HCT116 (cell line): ENCODE data around the gene ETDC. TPM values are rescaled to one million over a fixed set of nuclear protein-coding genes. Genes with fewer than 3 reads are reported as not detected.

Experiments used
- ATAC-seq: fragments of 200-7000 bp; cut with Tn5 transposase; 2 replicates; pipeline ENCODE4 v1.9.1; 2020; ENCODE audit warnings: mild to moderate bottlenecking, moderate library complexity
- BruUV-seq: library from RNA; stranded (reverse); fragments of 400-500 nt; replicated peaks from 2 replicates; lab custom pipeline; 2021; lab: Mats Ljungman, UMichigan
- CTCF ChIA-PET: fragments of 300-600 bp; sonication (Branson Sonifier 250); formaldehyde crosslinking; loops from one replicate; lab custom pipeline; 2021; ENCODE audit warnings: antibody characterized with exemption; lab: Charles Lee
- POLR2A ChIA-PET: fragments of 300-600, 350-600 bp; sonication (Branson Sonifier 250); formaldehyde crosslinking; loops from one replicate; lab custom pipeline; 2021; ENCODE audit warnings: antibody characterized with exemption; lab: Charles Lee
- RAD21 ChIA-PET, 2 experiments: fragments of 300-600 bp; sonication (Branson Sonifier 250); formaldehyde crosslinking; loops; one replicate each; lab custom pipeline; 2023; ENCODE audit warnings: low total read pairs in 2 of 2; ENCODE audit not compliant: uncharacterized antibody in 2 of 2, unreplicated experiment in 2 of 2, low non-redundant PET in 1 of 2; lab: Charles Lee
- DNase-seq: peaks from one replicate; pipeline ENCODE4 v3.0.0-alpha.2; 2010; ENCODE audit warnings: low read depth, low spot score
- H2AFZ ChIP-seq: fragments of 200-600 bp; shearing (Covaris generic), sonication (generic); 2 replicates; pipeline ENCODE4 v1.6.1; 2017; ENCODE audit warnings: low read depth, mixed run types, mixed read lengths, antibody characterized with exemption, low read length; ENCODE audit not compliant: poor library complexity, severe bottlenecking
- H3K27ac ChIP-seq: 2 replicates; pipeline ENCODE4 v1.5.1; 2012; ENCODE audit warnings: low read depth, low read length
- H3K27me3 ChIP-seq: fragments of 200-600 bp; sonication (generic); 2 replicates; pipeline ENCODE4 v1.6.1; 2016; ENCODE audit warnings: mixed run types, low read length, mixed read lengths; ENCODE audit not compliant: insufficient read depth
- H3K36me3 ChIP-seq, 2 experiments: fragments of 200-500 bp in 1 of 2; fragments of 200-600 bp in 1 of 2; sonication (Bioruptor generic) in 1 of 2; sonication (generic) in 1 of 2; 2 replicates each; pipeline versions ENCODE4 v1.5.1 to v1.6.1; 2014 to 2016; ENCODE audit warnings: low read length in 2 of 2, inconsistent platforms in 1 of 2, mixed read lengths in 1 of 2, mixed run types in 1 of 2; ENCODE audit not compliant: insufficient read depth in 2 of 2, control insufficient read depth in 1 of 2
- H3K4me1 ChIP-seq, 2 experiments: fragments of 200-600 bp in 1 of 2; sonication (generic) in 1 of 2; 2 replicates each; pipeline versions ENCODE4 v1.5.1 to v1.6.1; 2012 to 2017; ENCODE audit warnings: low read length in 2 of 2, inconsistent platforms in 1 of 2, mild to moderate bottlenecking in 1 of 2, mixed read lengths in 1 of 2, mixed run types in 1 of 2, moderate library complexity in 1 of 2; ENCODE audit not compliant: insufficient read depth in 2 of 2, control insufficient read depth in 1 of 2
- H3K4me2 ChIP-seq: fragments of 200-600 bp; sonication (generic); 2 replicates; pipeline ENCODE4 v1.6.1; 2017; ENCODE audit warnings: mixed run types, low read length, mixed read lengths
- H3K4me3 ChIP-seq, 2 experiments: fragments of 200-600 bp in 1 of 2; sonication (generic) in 1 of 2; replicated peaks in 1 of 2; 2 replicates each; pipeline ENCODE4 v1.5.1; 2011 to 2016; ENCODE audit warnings: low read length in 2 of 2, control low read depth in 1 of 2, low read depth in 1 of 2, mild to moderate bottlenecking in 1 of 2, mixed read lengths in 1 of 2, mixed run types in 1 of 2
- H3K79me2 ChIP-seq: fragments of 200-600 bp; sonication (generic); 2 replicates; pipeline ENCODE4 v1.6.1; 2017; ENCODE audit warnings: mild to moderate bottlenecking, mixed run types, low read length, moderate library complexity, mixed read lengths; ENCODE audit not compliant: insufficient read depth
- H3K9ac ChIP-seq: fragments of 200-600 bp; sonication (generic); 2 replicates; pipeline ENCODE4 v1.6.1; 2016; ENCODE audit warnings: low read length, mixed read lengths
- H3K9me2 ChIP-seq: fragments of 200-600 bp; sonication (generic), shearing (Covaris generic); 2 replicates; pipeline ENCODE4 v1.6.1; 2017; ENCODE audit warnings: mixed run types, mild to moderate bottlenecking, moderate library complexity; ENCODE audit not compliant: insufficient read depth
- H3K9me3 ChIP-seq, 2 experiments: fragments of 200-500 bp in 1 of 2; fragments of 200-600 bp in 1 of 2; sonication (Bioruptor generic) in 1 of 2; sonication (generic) in 1 of 2; 2 replicates each; pipeline ENCODE4 v1.6.1; 2014 to 2017; ENCODE audit warnings: low read length in 2 of 2, mixed read lengths in 2 of 2, inconsistent platforms in 1 of 2, low read depth in 1 of 2, mild to moderate bottlenecking in 1 of 2, mixed run types in 1 of 2, moderate library complexity in 1 of 2; ENCODE audit not compliant: control insufficient read depth in 1 of 2, insufficient read depth in 1 of 2
- H4K20me1 ChIP-seq: fragments of 200-600 bp; sonication (generic), shearing (Covaris generic); 2 replicates; pipeline ENCODE4 v1.6.1; 2017; ENCODE audit warnings: mixed run types, mild to moderate bottlenecking, moderate library complexity; ENCODE audit not compliant: insufficient read depth
- ATF3 ChIP-seq: IDR thresholded peaks from 2 replicates; pipeline ENCODE4 v1.6.1; 2012
- CBX3 ChIP-seq: IDR thresholded peaks from 2 replicates; pipeline ENCODE4 v1.6.1; 2012; ENCODE audit warnings: low read depth
- CEBPB ChIP-seq: IDR thresholded peaks from 2 replicates; pipeline ENCODE4 v1.6.1; 2012; ENCODE audit warnings: low read depth
- EGR1 ChIP-seq: IDR thresholded peaks from 2 replicates; pipeline ENCODE4 v1.6.1; 2012; ENCODE audit warnings: low read depth
- EZH2 ChIP-seq: fragments of 200-600 bp; sonication (generic); IDR thresholded peaks from 2 replicates; pipeline ENCODE4 v1.6.1; 2017; ENCODE audit warnings: antibody characterized with exemption, mixed run types
- FOSL1 ChIP-seq: IDR thresholded peaks from 2 replicates; pipeline ENCODE4 v1.6.1; 2012; ENCODE audit warnings: low read depth
- JUND ChIP-seq: IDR thresholded peaks from 2 replicates; pipeline ENCODE4 v1.6.1; 2012
- POLR2A ChIP-seq: IDR thresholded peaks from 2 replicates; pipeline ENCODE4 v1.7.0; 2011; ENCODE audit warnings: borderline replicate concordance; ENCODE audit not compliant: insufficient read depth, insufficient read length; ENCODE audit errors: extremely low read depth
- POLR2AphosphoS5 ChIP-seq: IDR thresholded peaks from 2 replicates; pipeline ENCODE4 v1.6.1; 2011; ENCODE audit warnings: mild to moderate bottlenecking, low read depth, low read length, moderate library complexity
- RAD21 ChIP-seq: IDR thresholded peaks from 2 replicates; pipeline ENCODE4 v1.6.1; 2012; ENCODE audit warnings: low read depth, mild to moderate bottlenecking
- REST ChIP-seq: IDR thresholded peaks from 2 replicates; pipeline ENCODE4 v1.6.1; 2012; ENCODE audit warnings: low read depth
- SIN3A ChIP-seq: IDR thresholded peaks from 2 replicates; pipeline ENCODE4 v1.6.1; 2012; ENCODE audit warnings: low read depth
- SP1 ChIP-seq: IDR thresholded peaks from 2 replicates; pipeline ENCODE4 v1.6.1; 2012; ENCODE audit warnings: low read depth
- SRF ChIP-seq: IDR thresholded peaks from 2 replicates; pipeline ENCODE4 v1.6.1; 2012; ENCODE audit warnings: low read depth
- YY1 ChIP-seq: IDR thresholded peaks from 2 replicates; pipeline ENCODE4 v1.6.1; 2011; ENCODE audit warnings: low read length, low read depth, moderate library complexity, mild to moderate bottlenecking; ENCODE audit not compliant: insufficient replicate concordance; ENCODE audit errors: extremely low read depth
- ZFX ChIP-seq: fragments of 450-650 bp; IDR thresholded peaks from 2 replicates; pipeline ENCODE4 v1.6.1; 2017
- ZNF274 ChIP-seq: fragments of 200-500 bp; sonication (Bioruptor generic); IDR thresholded peaks from 2 replicates; pipeline ENCODE4 v1.6.1; 2014; ENCODE audit warnings: mild to moderate bottlenecking, low read depth, low read length, inconsistent platforms
- intact Hi-C: fragments of 100-400 bp; cut with micrococcal nuclease; formaldehyde crosslinking; loops from 2 replicates; pipeline ENCODE4 v1.10.0; 2022
- total RNA-seq: library from RNA; stranded (reverse); gene quantifications from one replicate; pipeline ENCODE4 v1.2.1, GENCODE V29; 2021; ENCODE audit not compliant: unreplicated experiment

Gene ETDC
- total RNA-seq, 1 experiment from 2014 or later: not detected

GRCh38 chrX:135331525-135331924 is 22.2 kb downstream of the ETDC start:
- Histone ChIP-seq H4K20me1 (no peaks in the 10 kb centered on the region), H2AFZ (no peak overlapping the region), H3K27ac (no peak overlapping the region), H3K4me3 (no peak overlapping the region), H3K79me2 (no peaks in the 10 kb centered on the region), H3K9me2 (no peaks in the 10 kb centered on the region), H3K4me1 (peaks cover 0 to 5% of the 10 kb centered on the region in 2 experiments; a peak in 1 of 4 replicates), H3K9me3 (no peaks in the 10 kb centered on the region), H3K4me2 (no peak overlapping the region), H3K36me3 (no peaks in the 10 kb centered on the region), H3K27me3 (no peaks in the 10 kb centered on the region), H3K9ac (no peak overlapping the region)
- no peak for ATAC-seq
- DNase-seq: no peak
- POLR2A ChIA-PET: no interaction called here
- RAD21 ChIA-PET: no interaction called here
- TF ChIP-seq CEBPB (no peak), SRF (no peak), ZFX (no peak), REST (no peak), RAD21 (no peak), SIN3A (no peak), POLR2A (no peak), SP1 (no peak), FOSL1 (no peak), CBX3 (no peak), ZNF274 (no peak), YY1 (no peak), POLR2AphosphoS5 (no peak), EZH2 (no peak), ATF3 (no peak), EGR1 (no peak), JUND (no peak)
- CTCF ChIA-PET: no interaction called here
- intact Hi-C loops: no loop called here
- no TSS peak for BruUV-seq
